GM12873 (cell line): ENCODE measurements around the gene PCNX3.

ENCODE experiments used
- TF ChIP-seq, protein P1 (sequence below): IDR thresholded peaks from 2 replicates; pipeline ENCODE4 v1.5.1; 2012; ENCODE audit warnings: low read depth, mild to moderate bottlenecking, moderate library complexity, low read length, control low read depth; ENCODE audit not compliant: insufficient read depth; ENCODE audit errors: missing control alignments

PCNX3 gene

GRCh38 chr11:65625628-65626342 is 10.2 kb downstream of the PCNX3 start:
- TF ChIP-seq, protein P1, sequence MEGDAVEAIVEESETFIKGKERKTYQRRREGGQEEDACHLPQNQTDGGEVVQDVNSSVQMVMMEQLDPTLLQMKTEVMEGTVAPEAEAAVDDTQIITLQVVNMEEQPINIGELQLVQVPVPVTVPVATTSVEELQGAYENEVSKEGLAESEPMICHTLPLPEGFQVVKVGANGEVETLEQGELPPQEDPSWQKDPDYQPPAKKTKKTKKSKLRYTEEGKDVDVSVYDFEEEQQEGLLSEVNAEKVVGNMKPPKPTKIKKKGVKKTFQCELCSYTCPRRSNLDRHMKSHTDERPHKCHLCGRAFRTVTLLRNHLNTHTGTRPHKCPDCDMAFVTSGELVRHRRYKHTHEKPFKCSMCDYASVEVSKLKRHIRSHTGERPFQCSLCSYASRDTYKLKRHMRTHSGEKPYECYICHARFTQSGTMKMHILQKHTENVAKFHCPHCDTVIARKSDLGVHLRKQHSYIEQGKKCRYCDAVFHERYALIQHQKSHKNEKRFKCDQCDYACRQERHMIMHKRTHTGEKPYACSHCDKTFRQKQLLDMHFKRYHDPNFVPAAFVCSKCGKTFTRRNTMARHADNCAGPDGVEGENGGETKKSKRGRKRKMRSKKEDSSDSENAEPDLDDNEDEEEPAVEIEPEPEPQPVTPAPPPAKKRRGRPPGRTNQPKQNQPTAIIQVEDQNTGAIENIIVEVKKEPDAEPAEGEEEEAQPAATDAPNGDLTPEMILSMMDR: peak; percentile 84

GRCh38 chr11:65627202-65627601 is 11.6 kb downstream of the PCNX3 start:
- TF ChIP-seq, protein P1: no peak

DNA sequence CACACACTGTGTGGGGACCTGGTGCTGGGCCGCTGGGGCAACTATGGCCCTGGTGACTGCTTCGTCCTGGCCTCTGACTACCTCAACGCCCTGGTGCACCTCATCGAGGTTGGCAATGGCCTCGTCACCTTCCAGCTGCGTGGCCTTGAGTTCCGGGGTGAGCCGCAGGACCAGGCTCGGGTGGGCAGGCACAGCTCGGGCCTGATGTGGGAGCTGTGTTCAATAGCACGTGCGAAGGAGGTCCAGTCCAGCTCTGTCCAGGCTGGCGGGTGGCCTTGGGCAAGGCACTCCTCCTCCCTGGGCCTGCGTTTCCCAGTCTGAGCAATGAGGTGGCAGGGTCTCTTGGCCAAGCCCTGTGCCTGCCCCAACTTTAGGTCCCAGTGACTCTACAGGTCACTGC is 14.0 kb downstream of the PCNX3 start:
- TF ChIP-seq, protein P1: no peak

GRCh38 chr11:65630215-65630614 is 14.6 kb downstream of the PCNX3 start:
- TF ChIP-seq, protein P1: no peak

DNA sequence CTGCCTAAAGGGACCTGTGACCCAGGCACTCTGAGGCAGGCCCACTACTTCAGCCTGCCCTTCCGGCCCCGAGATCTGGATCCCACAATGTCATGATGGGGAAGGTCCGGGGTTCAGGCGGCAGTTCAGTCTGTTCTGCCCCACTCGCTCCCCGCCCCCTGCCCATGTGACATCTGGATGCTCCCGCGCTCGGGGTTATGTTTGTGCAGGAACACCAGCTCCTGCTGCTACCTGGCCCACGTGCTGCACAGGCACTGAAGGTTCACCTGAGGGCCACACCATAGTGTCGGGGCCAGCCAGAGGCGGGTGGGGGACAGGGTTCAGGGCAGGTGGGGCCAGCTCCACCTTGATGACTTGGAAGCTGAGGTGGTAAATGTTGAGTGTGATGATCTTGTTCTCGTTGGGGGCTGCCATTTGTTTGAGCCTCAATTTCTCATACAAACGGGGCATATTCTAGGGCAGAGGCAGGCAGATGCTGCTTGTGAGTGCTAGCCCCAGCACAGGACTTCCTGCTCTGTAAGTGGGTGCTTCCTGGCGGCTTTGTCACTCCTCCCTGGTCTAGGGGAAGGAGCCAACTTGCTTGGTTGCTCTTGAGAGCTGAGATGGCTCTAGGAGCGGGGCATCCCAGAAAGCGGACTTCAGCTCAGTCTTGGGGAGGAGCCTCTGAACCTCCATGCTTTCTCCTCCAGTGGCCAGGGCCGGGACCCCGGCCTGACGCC is 18.0 kb downstream of the PCNX3 start:
- TF ChIP-seq, protein P1: no peak

GRCh38 chr11:65634109-65634436 is 18.5 kb downstream of the PCNX3 start:
- TF ChIP-seq, protein P1: no peak

DNA sequence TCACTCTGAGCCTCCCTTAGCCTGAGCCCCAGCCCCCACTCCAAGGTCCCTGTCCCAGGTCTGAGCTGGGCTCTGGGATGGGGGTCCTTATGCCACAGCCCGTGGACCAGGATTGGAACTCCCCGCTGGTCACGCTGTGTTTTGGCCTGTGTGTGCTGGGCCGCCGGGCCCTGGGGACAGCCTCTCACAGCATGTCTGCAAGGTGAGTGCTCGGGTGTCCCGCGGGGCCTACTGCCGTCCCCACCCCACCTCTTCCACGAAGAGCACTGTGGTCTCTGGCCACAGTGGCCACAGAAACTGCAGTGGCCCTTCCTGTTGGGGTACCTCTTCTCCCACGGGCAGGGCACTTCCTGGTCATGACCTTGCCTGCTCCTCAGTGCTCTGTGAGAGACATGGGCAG is 18.9 kb downstream of the PCNX3 start:
- TF ChIP-seq, protein P1: no peak
